ENCODE data around the gene ACKR2.

DNA sequence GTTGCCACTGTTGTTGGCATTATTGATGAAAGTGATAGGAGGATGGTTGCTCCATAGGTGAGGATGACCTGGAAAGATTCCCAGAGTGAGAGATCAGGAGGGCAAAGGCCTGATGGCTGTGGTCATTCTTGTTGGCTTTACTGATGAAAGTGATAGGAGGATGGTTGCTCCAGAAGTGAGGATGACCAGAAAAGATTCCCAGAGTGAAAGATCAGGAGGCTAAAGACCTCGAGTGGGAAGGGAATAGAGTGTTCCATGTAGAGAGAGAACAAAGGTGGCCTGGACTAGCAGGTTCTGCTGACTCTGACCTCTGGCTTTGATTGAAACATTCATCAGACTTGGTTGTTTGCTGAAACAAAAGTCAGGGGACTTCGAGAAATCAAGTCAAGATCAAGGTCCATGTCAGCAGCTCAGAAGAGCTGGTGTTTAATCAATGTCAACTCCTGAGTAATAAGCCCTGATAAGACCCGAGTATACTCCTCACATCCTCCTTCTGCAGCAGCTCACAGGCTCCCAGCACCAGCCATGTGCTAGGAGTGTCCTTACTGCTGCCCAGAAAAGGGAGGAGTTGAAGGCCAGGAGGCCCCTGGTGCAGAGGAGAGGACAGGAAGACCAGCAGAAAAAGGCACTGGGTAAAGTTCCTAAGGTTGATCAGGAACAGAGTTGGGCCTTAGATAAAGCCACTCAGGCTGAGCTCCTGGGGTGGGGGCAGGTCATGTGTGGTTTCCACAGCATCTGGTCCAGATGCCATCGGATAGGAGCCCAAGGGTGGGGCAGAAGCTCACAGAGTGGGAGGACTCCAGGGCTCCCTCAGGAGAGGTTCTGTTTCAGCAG is 46.5 kb downstream of the ACKR2 start:
- no peak for TF ChIP-seq CTCF (IDR thresholded peaks at IDR 0.05; ENCODE audit: extremely low read depth in 1 of 2, insufficient read depth in 1 of 2, low read depth in 1 of 2, low read length in 2 of 2)
- no peak for TF ChIP-seq EZH2 (IDR thresholded peaks at IDR 0.05; ENCODE audit: borderline replicate concordance, low read depth, low read length, severe bottlenecking)
- TF ChIP-seq POLR2AphosphoS5 (IDR thresholded peaks at IDR 0.05; ENCODE audit: insufficient read depth, low read depth, low read length) = no peak
- TF ChIP-seq, protein P1, sequence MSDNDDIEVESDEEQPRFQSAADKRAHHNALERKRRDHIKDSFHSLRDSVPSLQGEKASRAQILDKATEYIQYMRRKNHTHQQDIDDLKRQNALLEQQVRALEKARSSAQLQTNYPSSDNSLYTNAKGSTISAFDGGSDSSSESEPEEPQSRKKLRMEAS (IDR thresholded peaks at IDR 0.05; ENCODE audit: insufficient read depth, insufficient read length) = no peak

Data from endothelial cell of umbilical vein (primary cell).